Measurements from ENCODE around the gene FKBP5. TPM values are rescaled to one million over a fixed set of nuclear protein-coding genes. Genes with fewer than 3 reads are reported as not detected.
A peak's percentile ranks its signal among the peaks of the same experiment; 100 is the strongest.

Gene FKBP5
- total and polyA plus RNA-seq, 2 donors from 2014 or later: 45.6 to 267 TPM

DNA sequence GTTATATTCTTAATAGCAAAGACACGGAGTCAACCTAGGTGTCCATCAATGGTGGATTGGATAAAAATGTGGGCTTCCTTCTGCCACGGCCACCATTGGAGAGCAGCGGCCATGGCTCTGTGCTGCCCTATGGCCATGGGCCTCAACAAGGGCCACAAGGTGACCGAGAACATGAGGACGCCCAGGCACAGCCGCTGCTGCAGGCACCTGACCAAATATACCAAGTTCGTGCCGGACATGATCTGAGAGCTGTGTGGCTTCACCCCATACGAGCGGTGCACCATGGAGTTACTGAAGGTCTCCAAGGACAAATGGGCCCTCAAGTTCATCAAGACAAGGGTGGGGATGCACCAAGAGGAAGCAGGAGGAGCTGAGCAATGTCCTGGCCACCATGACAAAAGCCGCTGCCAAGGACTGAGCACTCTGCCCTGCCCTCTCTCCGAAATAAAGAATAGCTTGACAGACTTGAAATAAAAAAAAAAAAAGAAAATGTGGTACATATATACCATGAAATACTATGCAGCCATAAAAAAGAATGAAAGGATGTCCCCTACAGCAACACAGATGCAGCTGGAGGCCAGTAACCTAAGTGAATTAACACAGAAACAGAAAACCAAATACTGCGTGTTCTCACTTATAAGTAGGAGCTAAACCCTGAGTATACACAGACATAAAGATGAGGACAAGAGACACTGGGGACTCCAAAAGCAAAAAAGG is 81.0 kb downstream of the FKBP5 start:
- no peak for TF ChIP-seq CTCF (IDR thresholded peaks at IDR 0.05; ENCODE audit: borderline replicate concordance, extremely low read depth, insufficient read depth)
- Histone ChIP-seq H3K4me3 (ENCODE audit: low read length in 3 of 3) (no peak overlapping the region), H3K9me3 (ENCODE audit: control insufficient read depth in 2 of 3, insufficient read depth in 1 of 3, low read length in 3 of 3) (no peaks in the 10 kb centered on the region), H3K36me3 (ENCODE audit: control insufficient read depth in 2 of 3, insufficient read depth in 3 of 3, low read length in 3 of 3) (peaks cover 0 to 5% (median 0%) of the 10 kb centered on the region in 3 donors), H3K27me3 (ENCODE audit: control insufficient read depth, insufficient read depth, low read length) (no peaks in the 10 kb centered on the region), H3K9ac (ENCODE audit: low read length in 3 of 3) (no peak overlapping the region), H3K4me1 (ENCODE audit: control insufficient read depth in 2 of 3, insufficient read depth in 2 of 3, low read depth in 1 of 3, low read length in 3 of 3) (peaks cover 0 to 8% (median 5%) of the 10 kb centered on the region in 3 donors), H3K27ac (ENCODE audit: low read depth in 2 of 2, low read length in 2 of 2) (no peak overlapping the region)
- FAIRE-seq (no peak), DNase-seq (no peak)
- intact Hi-C loops (cut with DNase I): no loop called here

DNA sequence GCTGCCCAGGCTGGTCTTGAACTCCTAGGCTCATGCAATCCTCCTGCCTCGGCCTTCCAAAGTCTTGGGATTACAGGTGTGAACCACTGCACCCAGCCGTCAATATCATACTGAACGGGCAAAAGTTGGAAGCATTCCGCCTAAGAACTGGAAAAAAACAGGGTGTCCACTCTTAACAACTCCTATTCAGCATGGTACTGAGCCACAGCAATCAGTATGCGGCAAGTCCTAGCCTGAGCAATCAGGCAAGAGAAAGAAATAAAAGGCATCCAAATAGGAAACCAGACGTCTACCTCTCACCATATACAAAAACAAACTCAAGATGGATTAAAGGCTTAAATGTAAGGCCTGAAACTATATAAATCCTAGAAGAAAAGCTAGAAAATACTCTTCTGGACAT is 83.1 kb downstream of the FKBP5 start:
- H3K9me3 ChIP-seq (ENCODE audit: control insufficient read depth in 2 of 3, insufficient read depth in 1 of 3, low read length in 3 of 3): no peaks in the 10 kb centered on the region
- H3K9ac ChIP-seq (ENCODE audit: low read length in 3 of 3): no peak overlapping the region
- intact Hi-C loops (cut with DNase I): no loop called here
- no peak overlapping the region for H3K4me3 ChIP-seq (ENCODE audit: low read length in 3 of 3)
- DNase-seq: no peak
- peaks cover 3 to 22% (median 17%) of the 10 kb centered on the region in 3 donors for H3K4me1 ChIP-seq (ENCODE audit: control insufficient read depth in 2 of 3, insufficient read depth in 2 of 3, low read depth in 1 of 3, low read length in 3 of 3)
- FAIRE-seq: no peak
- H3K36me3 ChIP-seq (ENCODE audit: control insufficient read depth in 2 of 3, insufficient read depth in 3 of 3, low read length in 3 of 3): no peaks in the 10 kb centered on the region
- TF ChIP-seq CTCF (IDR thresholded peaks at IDR 0.05; ENCODE audit: borderline replicate concordance, extremely low read depth, insufficient read depth): no peak
- H3K27me3 ChIP-seq (ENCODE audit: control insufficient read depth, insufficient read depth, low read length): no peaks in the 10 kb centered on the region
- H3K27ac ChIP-seq (ENCODE audit: low read depth in 2 of 2, low read length in 2 of 2): no peak overlapping the region

DNA sequence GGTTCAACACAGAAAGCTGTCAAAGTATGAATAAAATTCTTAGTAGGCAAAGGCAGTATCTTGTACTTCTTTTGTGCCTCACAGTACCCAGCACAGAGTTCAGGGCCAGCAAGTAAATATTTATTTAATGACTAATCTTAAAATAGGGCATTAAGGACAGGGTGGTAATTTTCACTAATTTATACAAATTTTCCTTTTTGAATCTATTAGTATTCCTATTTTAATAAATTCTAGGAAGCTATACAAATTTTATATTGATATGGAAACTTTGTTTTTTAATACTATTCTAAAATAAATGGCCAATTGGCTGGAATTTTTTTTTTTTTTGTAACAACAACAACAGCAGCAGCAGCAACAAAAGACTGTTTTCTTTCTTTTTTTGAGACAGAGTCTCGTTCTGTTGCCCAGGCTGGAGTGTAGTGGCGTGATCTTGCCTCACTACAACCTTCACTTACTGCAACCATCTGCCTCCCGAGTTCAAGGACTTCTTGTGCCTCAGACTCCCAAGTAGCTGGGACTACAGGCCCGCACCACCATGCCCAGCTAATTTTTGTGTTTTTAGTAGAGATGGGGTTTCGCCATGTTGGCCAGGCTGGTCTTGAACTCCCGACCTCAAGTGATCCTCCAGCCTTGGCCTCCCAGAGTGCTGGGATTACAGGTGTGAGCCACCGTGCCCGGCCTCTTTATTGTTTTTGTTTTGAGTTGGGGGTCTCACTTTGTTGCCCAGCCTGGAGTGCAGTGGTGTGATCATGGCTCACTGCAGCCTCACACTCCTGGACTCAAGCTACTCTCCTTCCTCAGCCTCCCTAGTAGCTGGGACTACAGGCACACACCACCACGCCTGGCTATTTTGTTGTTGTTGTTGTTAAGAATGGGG is 85.2 kb downstream of the FKBP5 start:
- intact Hi-C loops (cut with DNase I): no loop called here
- no peak for FAIRE-seq
- peak overlapping the region in 1 of 3 donors; percentile 8 for H3K9ac ChIP-seq (ENCODE audit: low read length in 3 of 3)
- H3K9me3 ChIP-seq (ENCODE audit: control insufficient read depth in 2 of 3, insufficient read depth in 1 of 3, low read length in 3 of 3): no peaks in the 10 kb centered on the region
- H3K27ac ChIP-seq (ENCODE audit: low read depth in 2 of 2, low read length in 2 of 2): peak overlapping the region; percentile 58 to 72
- no peak for DNase-seq
- H3K4me1 ChIP-seq (ENCODE audit: control insufficient read depth in 2 of 3, insufficient read depth in 2 of 3, low read depth in 1 of 3, low read length in 3 of 3): peaks cover 3 to 22% (median 21%) of the 10 kb centered on the region in 3 donors
- no peaks in the 10 kb centered on the region for H3K27me3 ChIP-seq (ENCODE audit: control insufficient read depth, insufficient read depth, low read length)
- H3K36me3 ChIP-seq (ENCODE audit: control insufficient read depth in 2 of 3, insufficient read depth in 3 of 3, low read length in 3 of 3): no peaks in the 10 kb centered on the region
- no peak for TF ChIP-seq CTCF (IDR thresholded peaks at IDR 0.05; ENCODE audit: borderline replicate concordance, extremely low read depth, insufficient read depth)
- no peak overlapping the region for H3K4me3 ChIP-seq (ENCODE audit: low read length in 3 of 3)

All from kidney (tissue), 14 donors.